Measurements from ENCODE around the gene UGT1A3. TPM values are rescaled to one million over a fixed set of nuclear protein-coding genes. Genes with fewer than 3 reads are reported as not detected.

UGT1A3 gene
- total and polyA plus RNA-seq, 7 donors: 0.36 TPM; not detected in 6

- Histone ChIP-seq H3K9me3 (no peaks in the 10 kb centered on the region), H3K4me3 (no peak overlapping the region), H3K27ac (no peak overlapping the region), H3K4me1 (no peaks in the 10 kb centered on the region), H3K27me3 (no peaks in the 10 kb centered on the region), H3K36me3 (no peaks in the 10 kb centered on the region)
- intact Hi-C loops (cut with DNase I): no loop called here
- TF ChIP-seq CTCF (IDR thresholded peaks at IDR 0.05) (no peak), POLR2AphosphoS5 (IDR thresholded peaks at IDR 0.05) (no peak), POLR2A (IDR thresholded peaks at IDR 0.05) (no peak), EP300 (IDR thresholded peaks at IDR 0.05) (no peak)
- 78 to 82% methylated on average over 3 of the region's 3 CpGs for WGBS, 2 donors
- no peak for DNase-seq
These were observed 73.4 kb downstream of the UGT1A3 start for GRCh38 chr2:233802132-233802815.

- no peaks in the 10 kb centered on the region for H3K9me3 ChIP-seq
- intact Hi-C loops (cut with DNase I): no loop called here
- no peak for DNase-seq
- H3K27ac ChIP-seq: no peak overlapping the region
- TF ChIP-seq EP300 (IDR thresholded peaks at IDR 0.05) (no peak), POLR2AphosphoS5 (IDR thresholded peaks at IDR 0.05) (no peak), POLR2A (IDR thresholded peaks at IDR 0.05) (no peak), CTCF (IDR thresholded peaks at IDR 0.05) (no peak)
- no peaks in the 10 kb centered on the region for H3K27me3 ChIP-seq
- H3K4me1 ChIP-seq: no peaks in the 10 kb centered on the region
- WGBS, 2 donors: 71 to 76% methylated on average over 2 of the region's 2 CpGs
- no peak overlapping the region for H3K4me3 ChIP-seq
- no peaks in the 10 kb centered on the region for H3K36me3 ChIP-seq
These were observed 74.6 kb downstream of the UGT1A3 start for GRCh38 chr2:233803292-233803911.

- Histone ChIP-seq H3K4me1 (no peaks in the 10 kb centered on the region), H3K9me3 (no peaks in the 10 kb centered on the region), H3K27me3 (peaks cover 0 to 5% (median 0%) of the 10 kb centered on the region in 3 donors), H3K36me3 (no peaks in the 10 kb centered on the region), H3K27ac (no peak overlapping the region), H3K4me3 (no peak overlapping the region)
- DNase-seq: peak; percentile 43
- 66 to 75% methylated on average over 8 of the region's 8 CpGs for WGBS, 2 donors
- TF ChIP-seq POLR2AphosphoS5 (IDR thresholded peaks at IDR 0.05): no peak
- TF ChIP-seq CTCF (IDR thresholded peaks at IDR 0.05): no peak
- no peak for TF ChIP-seq EP300 (IDR thresholded peaks at IDR 0.05)
- no peak for TF ChIP-seq POLR2A (IDR thresholded peaks at IDR 0.05)
- intact Hi-C loops (cut with DNase I): no loop called here
These were observed 75.2 kb downstream of the UGT1A3 start for GRCh38 chr2:233803994-233804393.

GRCh38 chr2:233807215-233807865, 78.5 kb downstream of the UGT1A3 start:
- TF ChIP-seq POLR2A (IDR thresholded peaks at IDR 0.05): no peak
- H3K27me3 ChIP-seq: peaks cover 0 to 5% (median 0%) of the 10 kb centered on the region in 3 donors
- H3K9me3 ChIP-seq: no peaks in the 10 kb centered on the region
- H3K4me1 ChIP-seq: no peaks in the 10 kb centered on the region
- peak; percentile 46 for DNase-seq
- 74 to 80% methylated on average over 12 of the region's 12 CpGs for WGBS, 2 donors
- H3K27ac ChIP-seq: no peak overlapping the region
- intact Hi-C loops (cut with DNase I): no loop called here
- no peak overlapping the region for H3K4me3 ChIP-seq
- no peaks in the 10 kb centered on the region for H3K36me3 ChIP-seq
